Transverse colon (tissue), 4 donors: Measurements from ENCODE around the gene PNKD. TPM values are rescaled to one million over a fixed set of nuclear protein-coding genes. Genes with fewer than 3 reads are reported as not detected.
A peak's percentile ranks its signal among the peaks of the same experiment; 100 is the strongest.

Experiments used
- DNase-seq: peaks from one replicate; pipeline ENCODE4 v3.0.0-alpha.2; 2019
- H3K27ac ChIP-seq, 4 donors: fragments of 200-600 bp; sonication (generic); 2 replicates each; pipeline ENCODE4 v1.5.1; 2016 to 2018; ENCODE audit warnings: inconsistent platforms in 4 of 4
- H3K27me3 ChIP-seq: fragments of 200-600 bp; sonication (generic); 2 replicates; pipeline ENCODE4 v1.5.1; 2017; ENCODE audit warnings: inconsistent platforms
- H3K36me3 ChIP-seq, 4 donors: fragments of 200-600 bp; sonication (generic); 2 replicates each; pipeline ENCODE4 v1.5.1; 2017 to 2019; ENCODE audit warnings: inconsistent platforms in 4 of 4
- H3K4me1 ChIP-seq, 4 donors: fragments of 200-600 bp; sonication (generic); 2 replicates each; pipeline ENCODE4 v1.5.1; 2017 to 2020; ENCODE audit warnings: inconsistent platforms in 4 of 4
- H3K4me3 ChIP-seq, 4 donors: fragments of 200-600 bp; sonication (generic); 1 replicate in 1 of 4; 2 replicates in 3 of 4; pipeline versions ENCODE4 v1.5.1 to v1.6.1; 2017 to 2019; ENCODE audit warnings: inconsistent platforms in 4 of 4
- H3K9me3 ChIP-seq, 2 donors: fragments of 200-600 bp; sonication (generic); 2 replicates each; pipeline ENCODE4 v1.5.1; 2017 to 2019; ENCODE audit warnings: inconsistent platforms in 2 of 2
- EP300 ChIP-seq: sonication (generic); formaldehyde crosslinking; IDR thresholded peaks from one replicate; pipeline ENCODE4 v1.6.1; 2017; ENCODE audit warnings: antibody characterized with exemption, low read depth
- POLR2A ChIP-seq: fragments of 450-650 bp; IDR thresholded peaks from one replicate; pipeline ENCODE4 v1.6.1; 2016; ENCODE audit warnings: antibody characterized with exemption, mild to moderate bottlenecking, moderate library complexity
- POLR2AphosphoS5 ChIP-seq, 3 donors: sonication (generic); formaldehyde crosslinking; IDR thresholded peaks; one replicate each; pipeline ENCODE4 v1.6.1; 2016; ENCODE audit warnings: antibody characterized with exemption in 3 of 3
- WGBS, 2 donors: methylation state at CpG; one replicate each; pipeline ENCODE4 v1.1.5; 2018; ENCODE audit warnings: low coverage in 1 of 2; 5-methylcytosine and 5-hydroxymethylcytosine counted together
- in situ Hi-C, 4 donors: fragments of 200-750 bp; cut with MboI; loops; one replicate each; pipeline versions ENCODE4 v1.15.0 to v1.15.1; 2017; ENCODE audit warnings: low sequenced_read_pairs in 3 of 4, low pct_ligation_motif_present in 1 of 4, low pct_unique_long_range_greater_than_20kb in 1 of 4
- intact Hi-C: fragments of 100-400 bp; cut with DNase I; formaldehyde crosslinking; loops from one replicate; pipeline ENCODE4 v1.15.1; 2023; ENCODE audit warnings: low total_unique reads
- total RNA-seq, 4 donors: library from RNA; depleted of rRNA; stranded (reverse); fragments of >200 nt; gene quantifications; one replicate each; pipeline ENCODE4 v1.1.0, GENCODE V29; 2016
- TF ChIP-seq, protein P1 (sequence below), 5 experiments: fragments of 200-600 bp in 3 of 5; fragments of 450-650 bp in 2 of 5; sonication (generic) in 3 of 5; IDR thresholded peaks; 1 replicate in 2 of 5; 2 replicates in 3 of 5; pipeline ENCODE4 v1.5.1; 2016 to 2017; ENCODE audit warnings: antibody characterized with exemption in 5 of 5, inconsistent platforms in 3 of 5, mild to moderate bottlenecking in 2 of 5, moderate library complexity in 1 of 5

Gene PNKD
- total RNA-seq, 4 donors from 2014 or later = 14.3 to 111 (median 100) TPM

DNA sequence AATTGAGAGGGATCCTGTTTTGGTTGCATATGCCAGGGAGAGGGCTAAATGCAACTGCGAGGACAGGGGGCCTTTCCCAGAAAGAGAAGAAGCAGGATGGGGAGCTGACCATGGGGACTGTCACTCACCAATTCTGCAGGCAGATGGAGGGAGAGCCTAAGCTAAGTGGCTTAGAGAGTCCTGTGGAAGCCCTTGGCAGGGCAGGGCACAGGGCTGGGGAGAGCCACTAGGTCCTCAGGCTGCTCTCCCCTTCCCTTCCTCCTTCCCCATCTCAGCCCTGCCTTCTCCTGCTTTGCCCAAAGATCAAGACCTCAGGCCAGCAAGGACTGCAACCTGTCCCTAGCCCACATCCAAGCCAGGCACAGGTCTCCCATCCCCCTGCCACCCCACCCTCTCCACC is 62.0 kb downstream of the PNKD start:
- in situ Hi-C loops (no loop called here), intact Hi-C loops (no loop called here)
- Histone ChIP-seq H3K27ac (peak overlapping the region; percentile 4 to 64 (median 31)), H3K4me3 (no peak overlapping the region), H3K4me1 (peaks cover 0 to 9% (median 0%) of the 10 kb centered on the region in 4 donors), H3K36me3 (no peaks in the 10 kb centered on the region), H3K9me3 (no peaks in the 10 kb centered on the region), H3K27me3 (no peaks in the 10 kb centered on the region)
- TF ChIP-seq POLR2A (no peak), POLR2AphosphoS5 (IDR thresholded peaks at IDR 0.05) (no peak), EP300 (no peak)
- TF ChIP-seq, protein P1, sequence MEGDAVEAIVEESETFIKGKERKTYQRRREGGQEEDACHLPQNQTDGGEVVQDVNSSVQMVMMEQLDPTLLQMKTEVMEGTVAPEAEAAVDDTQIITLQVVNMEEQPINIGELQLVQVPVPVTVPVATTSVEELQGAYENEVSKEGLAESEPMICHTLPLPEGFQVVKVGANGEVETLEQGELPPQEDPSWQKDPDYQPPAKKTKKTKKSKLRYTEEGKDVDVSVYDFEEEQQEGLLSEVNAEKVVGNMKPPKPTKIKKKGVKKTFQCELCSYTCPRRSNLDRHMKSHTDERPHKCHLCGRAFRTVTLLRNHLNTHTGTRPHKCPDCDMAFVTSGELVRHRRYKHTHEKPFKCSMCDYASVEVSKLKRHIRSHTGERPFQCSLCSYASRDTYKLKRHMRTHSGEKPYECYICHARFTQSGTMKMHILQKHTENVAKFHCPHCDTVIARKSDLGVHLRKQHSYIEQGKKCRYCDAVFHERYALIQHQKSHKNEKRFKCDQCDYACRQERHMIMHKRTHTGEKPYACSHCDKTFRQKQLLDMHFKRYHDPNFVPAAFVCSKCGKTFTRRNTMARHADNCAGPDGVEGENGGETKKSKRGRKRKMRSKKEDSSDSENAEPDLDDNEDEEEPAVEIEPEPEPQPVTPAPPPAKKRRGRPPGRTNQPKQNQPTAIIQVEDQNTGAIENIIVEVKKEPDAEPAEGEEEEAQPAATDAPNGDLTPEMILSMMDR (IDR thresholded peaks at IDR 0.05) = no peak
- no peak for DNase-seq
- WGBS, 2 donors = 83 to 94% methylated on average over 1 of the region's 1 CpG

- Histone ChIP-seq H3K4me3 (no peak overlapping the region), H3K27me3 (no peaks in the 10 kb centered on the region), H3K9me3 (no peaks in the 10 kb centered on the region), H3K36me3 (no peaks in the 10 kb centered on the region), H3K4me1 (peaks cover 0 to 9% (median 0%) of the 10 kb centered on the region in 4 donors), H3K27ac (peak overlapping the region; percentile 4 to 64 (median 31))
- intact Hi-C loops (no loop called here), in situ Hi-C loops (no loop called here)
- peak in 1 of 3 donors; percentile 18 for TF ChIP-seq POLR2AphosphoS5 (IDR thresholded peaks at IDR 0.05)
- TF ChIP-seq, protein P1 (IDR thresholded peaks at IDR 0.05) = no peak
- no peak for DNase-seq
- 70 to 74% methylated on average over 8 to 16 of the region's 16 CpGs for WGBS, 2 donors
These were observed 62.8 kb downstream of the PNKD start for GRCh38 chr2:218332920-218333645.

DNA sequence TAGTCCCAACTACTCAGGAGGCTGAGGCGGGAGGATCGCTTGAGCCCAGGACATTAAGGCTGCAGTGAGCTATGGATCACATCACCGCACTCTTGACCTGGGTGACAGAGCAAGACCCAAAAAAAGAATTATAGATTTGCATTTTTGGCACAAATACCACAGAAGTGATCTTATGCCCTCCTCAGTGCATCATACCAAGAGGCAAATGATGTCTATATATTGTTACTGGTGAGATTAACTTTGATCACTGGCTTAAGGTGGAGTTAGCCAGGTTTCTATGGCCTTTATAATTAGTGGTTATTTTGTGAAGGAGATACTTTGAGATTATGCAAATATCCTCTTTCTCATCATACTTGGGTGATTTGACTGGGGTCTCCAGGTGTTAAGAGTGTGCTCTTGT is 64.2 kb downstream of the PNKD start:
- Histone ChIP-seq H3K36me3 (no peaks in the 10 kb centered on the region), H3K9me3 (no peaks in the 10 kb centered on the region), H3K4me3 (no peak overlapping the region), H3K27ac (no peak overlapping the region), H3K4me1 (peaks cover 0 to 6% (median 0%) of the 10 kb centered on the region in 4 donors), H3K27me3 (no peaks in the 10 kb centered on the region)
- DNase-seq = no peak
- intact Hi-C loops = no loop called here
- in situ Hi-C loops = no loop called here
- 95 to 100% methylated on average over 2 to 3 of the region's 3 CpGs for WGBS, 2 donors
- TF ChIP-seq, protein P1 (IDR thresholded peaks at IDR 0.05) = no peak
- no peak for TF ChIP-seq POLR2AphosphoS5 (IDR thresholded peaks at IDR 0.05)
- TF ChIP-seq POLR2A = no peak
- TF ChIP-seq EP300 = no peak

- H3K4me1 ChIP-seq = no peaks in the 10 kb centered on the region
- intact Hi-C loops = no loop called here
- no peak for TF ChIP-seq EP300
- no peak for TF ChIP-seq POLR2AphosphoS5 (IDR thresholded peaks at IDR 0.05)
- TF ChIP-seq, protein P1 (IDR thresholded peaks at IDR 0.05) = no peak
- no peak for TF ChIP-seq POLR2A
- no peak for DNase-seq
- 97 to 100% methylated on average over 3 to 9 of the region's 9 CpGs for WGBS, 2 donors
- H3K27ac ChIP-seq = no peak overlapping the region
- no peak overlapping the region for H3K4me3 ChIP-seq
- in situ Hi-C loops = no loop called here
- H3K9me3 ChIP-seq = no peaks in the 10 kb centered on the region
- H3K27me3 ChIP-seq = no peaks in the 10 kb centered on the region
- H3K36me3 ChIP-seq = no peaks in the 10 kb centered on the region
These were observed 70.3 kb downstream of the PNKD start for GRCh38 chr2:218340656-218341055.
